ENCODE measurements around the gene PFKFB2. TPM values are rescaled to one million over a fixed set of nuclear protein-coding genes. Genes with fewer than 3 reads are reported as not detected.

Gene PFKFB2
- total and polyA plus RNA-seq, 2 of the 8 experiments (the other 6 are each of a cell fraction or from before 2014, with no cell fraction given), result 6.7 to 19.1 TPM

GRCh38 chr1:207073906-207074820 lies 21.1 kb downstream of the PFKFB2 start (continued):
- no peak for TF ChIP-seq CHD7 (IDR thresholded peaks at IDR 0.05; ENCODE audit: insufficient replicate concordance, low read length)

Measured in H1 (cell line).